ENCODE measurements around the gene AGTRAP. TPM values are rescaled to one million over a fixed set of nuclear protein-coding genes. Genes with fewer than 3 reads are reported as not detected.

The AGTRAP gene
- total RNA-seq, 1 experiment from 2014 or later = 57.0 TPM

GRCh38 chr1:11746092-11746491 lies 10.2 kb downstream of the AGTRAP start:
- ATAC-seq (no peak), DNase-seq (ENCODE audit: low read depth, low spot score) (no peak)
- H3K4me1 ChIP-seq (ENCODE audit: control insufficient read depth, insufficient read depth, low read length) = no peaks in the 10 kb centered on the region
- H3K36me3 ChIP-seq (ENCODE audit: control insufficient read depth, insufficient read depth, low read length) = no peaks in the 10 kb centered on the region; the same call in 1 of the 2 replicates
- ChIA-PET CTCF (no interaction called here), POLR2A (no interaction called here)
- intact Hi-C loops (cut with micrococcal nuclease; ENCODE audit: unreplicated experiment) (no loop called here), in situ Hi-C loops (cut with HindIII; ENCODE audit: low pct_unique_long_range_greater_than_20kb, low sequenced_read_pairs) (no loop called here)
- no TSS peak for BruUV-seq (replicated peaks)
- H3K9me3 ChIP-seq (ENCODE audit: control insufficient read depth, insufficient read depth, low read depth, low read length) = no peaks in the 10 kb centered on the region
- no peak overlapping the region for H3K4me3 ChIP-seq (ENCODE audit: low read depth in 2 of 2, low read length in 2 of 2)
- H3K27ac ChIP-seq (ENCODE audit: low read length) = no peak overlapping the region
- TF ChIP-seq CTCF (IDR thresholded peaks at IDR 0.05) (no peak), POLR2AphosphoS5 (IDR thresholded peaks at IDR 0.05; ENCODE audit: low read depth, low read length) (no peak), SIN3A (IDR thresholded peaks at IDR 0.05; ENCODE audit: borderline replicate concordance, insufficient read depth, low read depth, low read length) (no peak), REST (IDR thresholded peaks at IDR 0.05; ENCODE audit: insufficient read depth in 1 of 2, low read depth in 2 of 2, low read length in 1 of 2) (no peak), TCF7L2 (IDR thresholded peaks at IDR 0.05; ENCODE audit: low read depth, low read length) (no peak)
- no peaks in the 10 kb centered on the region for H3K27me3 ChIP-seq (ENCODE audit: control insufficient read depth, insufficient read depth, low read length)

GRCh38 chr1:11746795-11747487 lies 11.0 kb downstream of the AGTRAP start:
- H3K4me3 ChIP-seq (ENCODE audit: low read depth in 2 of 2, low read length in 2 of 2) = no peak overlapping the region
- ATAC-seq (no peak), DNase-seq (ENCODE audit: low read depth, low spot score) (no peak)
- no peak for TF ChIP-seq SIN3A (IDR thresholded peaks at IDR 0.05; ENCODE audit: borderline replicate concordance, insufficient read depth, low read depth, low read length)
- intact Hi-C loops (cut with micrococcal nuclease; ENCODE audit: unreplicated experiment) (no loop called here), in situ Hi-C loops (cut with HindIII; ENCODE audit: low pct_unique_long_range_greater_than_20kb, low sequenced_read_pairs) (no loop called here)
- no TSS peak for BruUV-seq (replicated peaks)
- CTCF ChIA-PET = no interaction called here
- no peaks in the 10 kb centered on the region for H3K9me3 ChIP-seq (ENCODE audit: control insufficient read depth, insufficient read depth, low read depth, low read length)
- no peaks in the 10 kb centered on the region; the same call in 1 of the 2 replicates for H3K36me3 ChIP-seq (ENCODE audit: control insufficient read depth, insufficient read depth, low read length)
- POLR2A ChIA-PET = interaction anchor here (0.5 kb wide), 1 partner anchor 413 kb away, joined by 3 read pairs; no protein-coding TSS in a partner anchor
- H3K27me3 ChIP-seq (ENCODE audit: control insufficient read depth, insufficient read depth, low read length) = no peaks in the 10 kb centered on the region
- H3K4me1 ChIP-seq (ENCODE audit: control insufficient read depth, insufficient read depth, low read length) = no peaks in the 10 kb centered on the region
- no peak overlapping the region for H3K27ac ChIP-seq (ENCODE audit: low read length)

Data from Panc1 (cell line).